HG03175 (cell line): ENCODE measurements around the gene SV2B.

Experiments
- ATAC-seq: cut with Tn5 transposase; IDR thresholded peaks from one replicate; pipeline ENCODE4 v1.9.1; 2021; ENCODE audit warnings: mild to moderate bottlenecking, moderate library complexity; ENCODE audit not compliant: unreplicated experiment

SV2B gene

GRCh38 chr15:91348752-91349500, 248.9 kb downstream of the SV2B start:
- ATAC-seq, result no peak
